ENCODE results near the gene GALNT10. TPM values are rescaled to one million over a fixed set of nuclear protein-coding genes. Genes with fewer than 3 reads are reported as not detected.

GALNT10 gene
- total and polyA plus RNA-seq, 2 of the 8 experiments (the other 6 are each of a cell fraction or from before 2014, with no cell fraction given), result 4.6 to 15.5 TPM

GRCh38 chr5:154159343-154159742 is 31.2 kb upstream of the GALNT10 start:
- Histone ChIP-seq H3K79me2 (ENCODE audit: control insufficient read depth in 1 of 2, insufficient read depth in 2 of 2, low read length in 2 of 2) (no peaks in the 10 kb centered on the region), H3K27ac (ENCODE audit: low read depth, low read length) (no peak overlapping the region), H2AFZ (ENCODE audit: low read length) (no peak overlapping the region), H2AK5ac (ENCODE audit: low read depth, low read length) (no peak overlapping the region), H3K18ac (ENCODE audit: extremely low read depth, low read length) (no peak overlapping the region), H3K27me3 (replicated peaks in 1 of 4; ENCODE audit: control insufficient read depth in 3 of 4, extremely low read depth in 1 of 4, insufficient read depth in 3 of 4, low read length in 3 of 4) (no peaks in the 10 kb centered on the region), H4K20me1 (replicated peaks in 1 of 2; ENCODE audit: control insufficient read depth in 1 of 2, insufficient read depth in 2 of 2, low read length in 2 of 2) (no peaks in the 10 kb centered on the region), H4K91ac (replicated peaks; ENCODE audit: insufficient read length, low read length) (no peak overlapping the region), H2BK15ac (ENCODE audit: low read length) (no peak overlapping the region), H2BK120ac (replicated peaks; ENCODE audit: low read depth, low read length) (no peak overlapping the region), H4K8ac (ENCODE audit: extremely low read depth, insufficient read depth, low read length) (no peak overlapping the region), H3K4me2 (ENCODE audit: insufficient read depth in 1 of 2, low read depth in 2 of 2, low read length in 2 of 2) (no peak overlapping the region), H3K56ac (replicated peaks; ENCODE audit: insufficient read length, low read depth, low read length) (no peak overlapping the region), H3K9me3 (ENCODE audit: insufficient read depth in 2 of 2, low read depth in 1 of 2, low read length in 1 of 2) (no peaks in the 10 kb centered on the region), H3K9ac (replicated peaks in 1 of 4; ENCODE audit: extremely low read depth in 1 of 4, low read depth in 3 of 4, low read length in 3 of 4) (no peak overlapping the region), H3K4me3 (ENCODE audit: extremely low read depth in 1 of 4, insufficient read depth in 2 of 4, low read depth in 3 of 4, low read length in 4 of 4) (no peak overlapping the region), H3K4me1 (replicated peaks in 1 of 4; ENCODE audit: control insufficient read depth in 3 of 4, insufficient read depth in 4 of 4, low read length in 3 of 4) (peaks cover 1 to 8% (median 4%) of the 10 kb centered on the region in 4 experiments; a peak in 4 of 7 replicates), H3K14ac (ENCODE audit: insufficient read length) (no peak overlapping the region), H3K79me1 (ENCODE audit: low read depth, low read length) (no peaks in the 10 kb centered on the region), H3K23me2 (ENCODE audit: low read depth, low read length) (no peaks in the 10 kb centered on the region), H4K5ac (ENCODE audit: insufficient read length, low read depth, low read length) (no peak overlapping the region), H3K36me3 (ENCODE audit: control insufficient read depth in 2 of 4, insufficient read depth in 4 of 4, low read length in 3 of 4) (no peaks in the 10 kb centered on the region), H2BK12ac (ENCODE audit: low read depth, low read length) (no peak overlapping the region), H2BK5ac (ENCODE audit: low read depth, low read length) (no peak overlapping the region), H3K23ac (ENCODE audit: insufficient read length) (no peak overlapping the region), H3K4ac (replicated peaks; ENCODE audit: insufficient read length, low read depth, low read length) (no peak overlapping the region), H2BK20ac (ENCODE audit: low read length) (no peak overlapping the region)
- CTCF ChIA-PET (ENCODE audit: partially characterized antibody), result interaction anchor here (0.6 to 18.4 kb wide), 18 partner anchors 9 to 307 kb away, joined by 3 to 167 read pairs (median 5); no protein-coding TSS in a partner anchor
- DNase-seq (ENCODE audit: low read depth in 1 of 2, low spot score in 2 of 2), result no peak
- POLR2A ChIA-PET (ENCODE audit: partially characterized antibody), result no interaction called here
- TF ChIP-seq CTBP2 (IDR thresholded peaks at IDR 0.05; ENCODE audit: borderline replicate concordance, insufficient read depth, insufficient read length, low read length) (no peak), POU5F1 (IDR thresholded peaks at IDR 0.05; ENCODE audit: low read depth, low read length) (no peak), CHD1 (IDR thresholded peaks at IDR 0.05; ENCODE audit: low read depth, low read length) (no peak), TEAD4 (IDR thresholded peaks at IDR 0.05; ENCODE audit: low read depth, low read length) (no peak), SIRT6 (IDR thresholded peaks at IDR 0.05; ENCODE audit: low read length) (no peak), SRF (IDR thresholded peaks at IDR 0.05; ENCODE audit: low read depth, low read length) (no peak), ZNF274 (IDR thresholded peaks at IDR 0.05; ENCODE audit: borderline replicate concordance, extremely low read depth, low read length) (no peak), ATF2 (IDR thresholded peaks at IDR 0.05; ENCODE audit: low read length) (no peak)
- no peak for FAIRE-seq
